ENCODE results near the gene KCNMB2.

DNA sequence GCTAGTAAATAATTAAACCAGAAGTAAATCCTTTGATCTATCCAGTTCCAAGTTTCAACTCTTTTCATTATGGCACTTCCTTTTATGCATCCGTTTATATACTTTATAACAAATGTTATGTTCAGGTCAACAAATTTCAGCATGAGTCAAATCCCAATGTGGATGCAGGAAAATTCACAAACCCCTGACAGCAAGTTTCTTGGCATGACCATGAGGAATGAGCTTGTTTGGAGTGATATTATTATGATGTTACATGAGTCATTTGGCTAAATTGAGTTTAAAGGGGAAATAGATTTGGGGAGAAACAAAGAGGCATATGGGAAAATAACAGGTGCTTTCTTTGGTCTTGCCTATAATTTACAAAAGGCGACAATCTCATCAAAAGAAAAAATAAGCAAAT is 32.1 kb upstream of the KCNMB2 start:
- TF ChIP-seq, protein P1, sequence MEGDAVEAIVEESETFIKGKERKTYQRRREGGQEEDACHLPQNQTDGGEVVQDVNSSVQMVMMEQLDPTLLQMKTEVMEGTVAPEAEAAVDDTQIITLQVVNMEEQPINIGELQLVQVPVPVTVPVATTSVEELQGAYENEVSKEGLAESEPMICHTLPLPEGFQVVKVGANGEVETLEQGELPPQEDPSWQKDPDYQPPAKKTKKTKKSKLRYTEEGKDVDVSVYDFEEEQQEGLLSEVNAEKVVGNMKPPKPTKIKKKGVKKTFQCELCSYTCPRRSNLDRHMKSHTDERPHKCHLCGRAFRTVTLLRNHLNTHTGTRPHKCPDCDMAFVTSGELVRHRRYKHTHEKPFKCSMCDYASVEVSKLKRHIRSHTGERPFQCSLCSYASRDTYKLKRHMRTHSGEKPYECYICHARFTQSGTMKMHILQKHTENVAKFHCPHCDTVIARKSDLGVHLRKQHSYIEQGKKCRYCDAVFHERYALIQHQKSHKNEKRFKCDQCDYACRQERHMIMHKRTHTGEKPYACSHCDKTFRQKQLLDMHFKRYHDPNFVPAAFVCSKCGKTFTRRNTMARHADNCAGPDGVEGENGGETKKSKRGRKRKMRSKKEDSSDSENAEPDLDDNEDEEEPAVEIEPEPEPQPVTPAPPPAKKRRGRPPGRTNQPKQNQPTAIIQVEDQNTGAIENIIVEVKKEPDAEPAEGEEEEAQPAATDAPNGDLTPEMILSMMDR (IDR thresholded peaks at IDR 0.05) = no peak
- no peak for TF ChIP-seq POLR2AphosphoS5 (IDR thresholded peaks at IDR 0.05)
- TF ChIP-seq POLR2A (IDR thresholded peaks at IDR 0.05) = no peak
